ENCODE results near the gene OR4C15.

The OR4C15 gene

DNA sequence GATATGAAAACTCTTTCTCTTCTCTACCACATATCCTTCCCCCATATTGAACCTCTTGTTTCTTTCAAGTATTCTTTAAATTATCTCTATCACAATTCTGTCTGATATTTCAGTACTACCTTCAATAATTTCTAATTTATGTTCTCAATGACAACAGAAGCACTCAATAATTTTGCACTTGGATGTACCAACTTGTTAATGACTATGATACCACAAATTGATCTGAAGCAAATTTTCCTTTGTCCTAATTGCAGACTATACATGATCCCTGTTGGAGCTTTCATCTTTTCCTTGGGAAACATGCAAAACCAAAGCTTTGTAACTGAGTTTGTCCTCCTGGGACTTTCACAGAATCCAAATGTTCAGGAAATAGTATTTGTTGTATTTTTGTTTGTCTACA, at the start of gene OR4C15:
Gene OR4C15, plus strand, starts transcription at position 301 of the 400 bp plus-strand sequence. Its CDS starts 0 bp downstream, at position 301.
- no peak for TF ChIP-seq GATA2 (IDR thresholded peaks at IDR 0.05; ENCODE audit: low read depth, low read length)
- no peak for TF ChIP-seq GATA3 (IDR thresholded peaks at IDR 0.05; ENCODE audit: low read depth, low read length)

DNA sequence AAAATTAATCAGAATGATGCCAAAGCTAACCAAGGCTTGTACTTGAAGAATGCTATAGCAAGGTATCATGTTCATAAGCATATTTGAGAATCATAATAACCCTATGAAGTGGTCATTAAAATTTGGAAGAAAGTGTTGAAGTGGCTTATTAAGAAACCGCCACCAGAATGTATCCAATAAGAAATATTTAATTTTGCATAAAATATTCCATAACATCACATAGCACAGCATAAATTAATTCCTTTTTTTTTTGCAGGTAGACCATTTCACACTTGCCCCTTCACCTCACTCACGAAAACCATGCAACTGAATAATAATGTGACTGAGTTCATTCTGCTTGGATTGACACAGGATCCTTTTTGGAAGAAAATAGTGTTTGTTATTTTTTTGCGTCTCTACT, 17.6 kb downstream of the OR4C15 start, which contains the start of gene OR4C16:
Gene OR4C16, plus strand, starts transcription at position 301 of the 400 bp plus-strand sequence. Its CDS starts 0 bp downstream, at position 301.
- TF ChIP-seq GATA2 (IDR thresholded peaks at IDR 0.05; ENCODE audit: low read depth, low read length) (no peak), GATA3 (IDR thresholded peaks at IDR 0.05; ENCODE audit: low read depth, low read length) (no peak)

DNA sequence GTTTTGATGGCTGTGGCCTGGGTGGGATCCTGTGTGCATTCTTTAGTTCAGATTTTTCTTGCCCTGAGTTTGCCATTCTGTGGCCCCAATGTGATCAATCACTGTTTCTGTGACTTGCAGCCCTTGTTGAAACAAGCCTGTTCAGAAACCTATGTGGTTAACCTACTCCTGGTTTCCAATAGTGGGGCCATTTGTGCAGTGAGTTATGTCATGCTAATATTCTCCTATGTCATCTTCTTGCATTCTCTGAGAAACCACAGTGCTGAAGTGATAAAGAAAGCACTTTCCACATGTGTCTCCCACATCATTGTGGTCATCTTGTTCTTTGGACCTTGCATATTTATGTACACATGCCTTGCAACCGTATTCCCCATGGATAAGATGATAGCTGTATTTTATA, 18.3 kb downstream of the OR4C15 start:
- TF ChIP-seq GATA3 (IDR thresholded peaks at IDR 0.05; ENCODE audit: low read depth, low read length) (no peak), GATA2 (IDR thresholded peaks at IDR 0.05; ENCODE audit: low read depth, low read length) (no peak)
